SU-DHL-6 (cell line): ENCODE results near the gene NUP62.

Experiments
- EZH2phosphoT487 ChIP-seq: fragments of 200-600 bp; sonication (generic), shearing (Covaris generic); conservative IDR thresholded peaks from 2 replicates; pipeline ENCODE4 v1.6.1; 2018; ENCODE audit warnings: mild to moderate bottlenecking, antibody characterized with exemption, low read length, moderate library complexity, mixed read lengths
- TF ChIP-seq, protein P1 (sequence below): fragments of 200-600 bp; sonication (generic); IDR thresholded peaks from one replicate; pipeline ENCODE4 v1.5.1; 2017; ENCODE audit warnings: antibody characterized with exemption, mild to moderate bottlenecking, low read length, moderate library complexity; ENCODE audit not compliant: insufficient read depth, poor library complexity, severe bottlenecking

DNA sequence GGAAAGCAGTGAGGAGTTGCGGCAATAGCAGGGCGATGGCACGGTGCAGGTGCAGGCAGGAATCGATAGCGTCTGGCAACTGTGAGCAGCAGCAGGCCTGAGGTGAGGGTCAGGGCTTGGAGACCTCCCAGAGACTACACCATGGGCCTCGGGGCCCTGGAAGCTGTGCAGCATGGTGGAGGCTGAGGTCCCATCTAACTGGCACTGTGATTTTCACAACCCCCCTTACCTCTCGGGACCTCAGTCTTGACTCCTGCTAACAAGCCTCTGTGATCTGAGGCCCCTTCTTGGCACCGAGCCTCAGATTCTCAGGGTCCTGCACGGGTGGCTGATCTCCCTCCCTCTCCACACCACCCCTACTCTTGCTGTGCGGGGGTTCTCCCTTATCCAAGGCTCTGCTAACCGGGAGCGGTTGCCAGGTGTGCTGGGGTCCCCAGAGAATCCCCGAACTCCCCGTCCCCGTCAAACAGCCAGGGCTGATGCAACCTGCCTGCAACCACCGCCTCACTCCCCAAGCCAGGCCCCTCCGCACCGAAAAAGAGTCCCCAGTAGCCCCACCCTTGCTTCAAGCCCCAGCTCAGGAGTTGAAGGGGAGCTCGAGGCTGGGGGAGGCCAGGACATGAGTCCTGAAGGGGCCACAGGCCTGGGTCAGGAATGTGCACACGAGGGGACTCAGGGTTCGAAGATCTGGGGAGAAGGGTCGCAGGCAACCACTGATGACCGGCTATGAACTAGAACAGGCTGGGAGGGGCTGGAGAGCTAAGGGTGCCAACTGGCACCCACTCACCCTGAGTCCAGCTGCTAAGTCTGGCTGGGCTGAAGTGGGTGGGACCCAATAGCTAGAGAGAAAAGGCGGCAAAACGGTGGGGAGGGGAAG is 5.1 kb downstream of the NUP62 start:
- TF ChIP-seq, protein P1, sequence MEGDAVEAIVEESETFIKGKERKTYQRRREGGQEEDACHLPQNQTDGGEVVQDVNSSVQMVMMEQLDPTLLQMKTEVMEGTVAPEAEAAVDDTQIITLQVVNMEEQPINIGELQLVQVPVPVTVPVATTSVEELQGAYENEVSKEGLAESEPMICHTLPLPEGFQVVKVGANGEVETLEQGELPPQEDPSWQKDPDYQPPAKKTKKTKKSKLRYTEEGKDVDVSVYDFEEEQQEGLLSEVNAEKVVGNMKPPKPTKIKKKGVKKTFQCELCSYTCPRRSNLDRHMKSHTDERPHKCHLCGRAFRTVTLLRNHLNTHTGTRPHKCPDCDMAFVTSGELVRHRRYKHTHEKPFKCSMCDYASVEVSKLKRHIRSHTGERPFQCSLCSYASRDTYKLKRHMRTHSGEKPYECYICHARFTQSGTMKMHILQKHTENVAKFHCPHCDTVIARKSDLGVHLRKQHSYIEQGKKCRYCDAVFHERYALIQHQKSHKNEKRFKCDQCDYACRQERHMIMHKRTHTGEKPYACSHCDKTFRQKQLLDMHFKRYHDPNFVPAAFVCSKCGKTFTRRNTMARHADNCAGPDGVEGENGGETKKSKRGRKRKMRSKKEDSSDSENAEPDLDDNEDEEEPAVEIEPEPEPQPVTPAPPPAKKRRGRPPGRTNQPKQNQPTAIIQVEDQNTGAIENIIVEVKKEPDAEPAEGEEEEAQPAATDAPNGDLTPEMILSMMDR, result no peak
- no peak for TF ChIP-seq EZH2phosphoT487
